HCT116 (cell line): Measurements from ENCODE around the gene PTPRS. TPM values are rescaled to one million over a fixed set of nuclear protein-coding genes. Genes with fewer than 3 reads are reported as not detected.

Experiments used
- ATAC-seq: fragments of 200-7000 bp; cut with Tn5 transposase; 2 replicates; pipeline ENCODE4 v1.9.1; 2020; ENCODE audit warnings: mild to moderate bottlenecking, moderate library complexity
- BruUV-seq: library from RNA; stranded (reverse); fragments of 400-500 nt; replicated peaks from 2 replicates; lab custom pipeline; 2021; lab: Mats Ljungman, UMichigan
- CTCF ChIA-PET: fragments of 300-600 bp; sonication (Branson Sonifier 250); formaldehyde crosslinking; loops from one replicate; lab custom pipeline; 2021; ENCODE audit warnings: antibody characterized with exemption; lab: Charles Lee
- POLR2A ChIA-PET: fragments of 300-600, 350-600 bp; sonication (Branson Sonifier 250); formaldehyde crosslinking; loops from one replicate; lab custom pipeline; 2021; ENCODE audit warnings: antibody characterized with exemption; lab: Charles Lee
- RAD21 ChIA-PET, 2 experiments: fragments of 300-600 bp; sonication (Branson Sonifier 250); formaldehyde crosslinking; loops; one replicate each; lab custom pipeline; 2023; ENCODE audit warnings: low total read pairs in 2 of 2; ENCODE audit not compliant: uncharacterized antibody in 2 of 2, unreplicated experiment in 2 of 2, low non-redundant PET in 1 of 2; lab: Charles Lee
- DNase-seq: peaks from one replicate; pipeline ENCODE4 v3.0.0-alpha.2; 2010; ENCODE audit warnings: low read depth, low spot score
- H2AFZ ChIP-seq: fragments of 200-600 bp; shearing (Covaris generic), sonication (generic); 2 replicates; pipeline ENCODE4 v1.6.1; 2017; ENCODE audit warnings: low read depth, mixed run types, mixed read lengths, antibody characterized with exemption, low read length; ENCODE audit not compliant: poor library complexity, severe bottlenecking
- H3K27ac ChIP-seq: 2 replicates; pipeline ENCODE4 v1.5.1; 2012; ENCODE audit warnings: low read depth, low read length
- H3K27me3 ChIP-seq: fragments of 200-600 bp; sonication (generic); 2 replicates; pipeline ENCODE4 v1.6.1; 2016; ENCODE audit warnings: mixed run types, low read length, mixed read lengths; ENCODE audit not compliant: insufficient read depth
- H3K36me3 ChIP-seq, 2 experiments: fragments of 200-500 bp in 1 of 2; fragments of 200-600 bp in 1 of 2; sonication (Bioruptor generic) in 1 of 2; sonication (generic) in 1 of 2; 2 replicates each; pipeline versions ENCODE4 v1.5.1 to v1.6.1; 2014 to 2016; ENCODE audit warnings: low read length in 2 of 2, inconsistent platforms in 1 of 2, mixed read lengths in 1 of 2, mixed run types in 1 of 2; ENCODE audit not compliant: insufficient read depth in 2 of 2, control insufficient read depth in 1 of 2
- H3K4me1 ChIP-seq, 2 experiments: fragments of 200-600 bp in 1 of 2; sonication (generic) in 1 of 2; 2 replicates each; pipeline versions ENCODE4 v1.5.1 to v1.6.1; 2012 to 2017; ENCODE audit warnings: low read length in 2 of 2, inconsistent platforms in 1 of 2, mild to moderate bottlenecking in 1 of 2, mixed read lengths in 1 of 2, mixed run types in 1 of 2, moderate library complexity in 1 of 2; ENCODE audit not compliant: insufficient read depth in 2 of 2, control insufficient read depth in 1 of 2
- H3K4me2 ChIP-seq: fragments of 200-600 bp; sonication (generic); 2 replicates; pipeline ENCODE4 v1.6.1; 2017; ENCODE audit warnings: mixed run types, low read length, mixed read lengths
- H3K4me3 ChIP-seq, 2 experiments: fragments of 200-600 bp in 1 of 2; sonication (generic) in 1 of 2; replicated peaks in 1 of 2; 2 replicates each; pipeline ENCODE4 v1.5.1; 2011 to 2016; ENCODE audit warnings: low read length in 2 of 2, control low read depth in 1 of 2, low read depth in 1 of 2, mild to moderate bottlenecking in 1 of 2, mixed read lengths in 1 of 2, mixed run types in 1 of 2
- H3K79me2 ChIP-seq: fragments of 200-600 bp; sonication (generic); 2 replicates; pipeline ENCODE4 v1.6.1; 2017; ENCODE audit warnings: mild to moderate bottlenecking, mixed run types, low read length, moderate library complexity, mixed read lengths; ENCODE audit not compliant: insufficient read depth
- H3K9ac ChIP-seq: fragments of 200-600 bp; sonication (generic); 2 replicates; pipeline ENCODE4 v1.6.1; 2016; ENCODE audit warnings: low read length, mixed read lengths
- H3K9me2 ChIP-seq: fragments of 200-600 bp; sonication (generic), shearing (Covaris generic); 2 replicates; pipeline ENCODE4 v1.6.1; 2017; ENCODE audit warnings: mixed run types, mild to moderate bottlenecking, moderate library complexity; ENCODE audit not compliant: insufficient read depth
- H3K9me3 ChIP-seq, 2 experiments: fragments of 200-500 bp in 1 of 2; fragments of 200-600 bp in 1 of 2; sonication (Bioruptor generic) in 1 of 2; sonication (generic) in 1 of 2; 2 replicates each; pipeline ENCODE4 v1.6.1; 2014 to 2017; ENCODE audit warnings: low read length in 2 of 2, mixed read lengths in 2 of 2, inconsistent platforms in 1 of 2, low read depth in 1 of 2, mild to moderate bottlenecking in 1 of 2, mixed run types in 1 of 2, moderate library complexity in 1 of 2; ENCODE audit not compliant: control insufficient read depth in 1 of 2, insufficient read depth in 1 of 2
- H4K20me1 ChIP-seq: fragments of 200-600 bp; sonication (generic), shearing (Covaris generic); 2 replicates; pipeline ENCODE4 v1.6.1; 2017; ENCODE audit warnings: mixed run types, mild to moderate bottlenecking, moderate library complexity; ENCODE audit not compliant: insufficient read depth
- EGR1 ChIP-seq: IDR thresholded peaks from 2 replicates; pipeline ENCODE4 v1.6.1; 2012; ENCODE audit warnings: low read depth
- MAX ChIP-seq: IDR thresholded peaks from 2 replicates; pipeline ENCODE4 v1.6.1; 2012
- POLR2A ChIP-seq: IDR thresholded peaks from 2 replicates; pipeline ENCODE4 v1.7.0; 2011; ENCODE audit warnings: borderline replicate concordance; ENCODE audit not compliant: insufficient read depth, insufficient read length; ENCODE audit errors: extremely low read depth
- intact Hi-C: fragments of 100-400 bp; cut with micrococcal nuclease; formaldehyde crosslinking; loops from 2 replicates; pipeline ENCODE4 v1.10.0; 2022
- total RNA-seq: library from RNA; stranded (reverse); gene quantifications from one replicate; pipeline ENCODE4 v1.2.1, GENCODE V29; 2021; ENCODE audit not compliant: unreplicated experiment

The PTPRS gene
- total RNA-seq, 1 experiment from 2014 or later, result 123 TPM

GRCh38 chr19:5323475-5323811 lies 17.2 kb downstream of the PTPRS start:
- no peak for DNase-seq
- no peak overlapping the region for H3K4me3 ChIP-seq
- ChIA-PET POLR2A (interaction anchor here (1.5 kb wide), 1 partner anchor 14 kb away, joined by 4 read pairs; no protein-coding TSS in a partner anchor), CTCF (no interaction called here), RAD21 (no interaction called here)
- H3K4me2 ChIP-seq, result no peak overlapping the region
- H3K9me2 ChIP-seq, result no peaks in the 10 kb centered on the region
- no peak overlapping the region for H3K9ac ChIP-seq
- H3K9me3 ChIP-seq, result no peaks in the 10 kb centered on the region
- no peaks in the 10 kb centered on the region for H3K36me3 ChIP-seq
- TF ChIP-seq POLR2A (no peak), EGR1 (no peak)
- intact Hi-C loops, result no loop called here
- no peak overlapping the region for H3K27ac ChIP-seq
- ATAC-seq, result no peak
- no peaks in the 10 kb centered on the region for H3K4me1 ChIP-seq
- no peaks in the 10 kb centered on the region for H4K20me1 ChIP-seq
- H3K27me3 ChIP-seq, result no peaks in the 10 kb centered on the region
- peaks cover 5% of the 10 kb centered on the region; the same call in 1 of the 2 replicates for H3K79me2 ChIP-seq
- BruUV-seq, result no TSS peak
- H2AFZ ChIP-seq, result no peak overlapping the region

GRCh38 chr19:5321851-5322681 lies 18.5 kb downstream of the PTPRS start:
- ATAC-seq (no peak), DNase-seq (no peak)
- intact Hi-C loops, result no loop called here
- Histone ChIP-seq H3K79me2 (peaks cover 5% of the 10 kb centered on the region; the same call in 1 of the 2 replicates), H4K20me1 (no peaks in the 10 kb centered on the region), H3K4me3 (no peak overlapping the region), H3K9me3 (no peaks in the 10 kb centered on the region), H2AFZ (no peak overlapping the region), H3K4me1 (no peaks in the 10 kb centered on the region), H3K9ac (no peak overlapping the region), H3K4me2 (no peak overlapping the region), H3K9me2 (no peaks in the 10 kb centered on the region), H3K36me3 (no peaks in the 10 kb centered on the region), H3K27ac (no peak overlapping the region), H3K27me3 (no peaks in the 10 kb centered on the region)
- RAD21 ChIA-PET, result no interaction called here
- POLR2A ChIA-PET, result interaction anchor here (0.9 to 1.5 kb wide), 2 partner anchors 12 to 13 kb away, joined by 3 to 4 read pairs; no protein-coding TSS in a partner anchor
- CTCF ChIA-PET, result no interaction called here
- no peak for TF ChIP-seq MAX
- BruUV-seq, result no TSS peak
